Activated naive CD4-positive, alpha-beta T cell treated with anti-CD3 and anti-CD28 coated beads, Interleukin-2, amount 50 U/mL, for 72 hours (primary cell): ENCODE measurements around the gene EIF2B2. TPM values are rescaled to one million over a fixed set of nuclear protein-coding genes. Genes with fewer than 3 reads are reported as not detected.

Experiments used
- ATAC-seq, 2 donors: fragments of 150-1000 bp; cut with Tn5 transposase; 2 replicates each; pipeline ENCODE4 v1.10.0; 2021; ENCODE audit warnings: mild to moderate bottlenecking in 2 of 2, moderate library complexity in 2 of 2
- DNase-seq, 2 donors: peaks; one replicate each; pipeline ENCODE4 v3.0.0; 2021 to 2022; ENCODE audit warnings: low spot score in 2 of 2
- H3K27ac Mint-ChIP-seq, 2 donors: one replicate each; pipeline ENCODE4 v1.8.0; 2022; ENCODE audit warnings: mild to moderate bottlenecking in 2 of 2, mixed read lengths in 2 of 2
- H3K36me3 Mint-ChIP-seq, 2 donors: one replicate each; pipeline ENCODE4 v1.8.0; 2022; ENCODE audit warnings: mixed read lengths in 2 of 2
- H3K9me3 Mint-ChIP-seq, 2 donors: one replicate each; pipeline ENCODE4 v1.8.0; 2022; ENCODE audit warnings: mixed read lengths in 2 of 2
- total RNA-seq, 2 donors: library from RNA; stranded (reverse); gene quantifications; one replicate each; pipeline ENCODE4 v1.2.3, GENCODE V29; 2022

The EIF2B2 gene
- total RNA-seq, 2 donors from 2014 or later, result 40.1 to 63.7 TPM

DNA sequence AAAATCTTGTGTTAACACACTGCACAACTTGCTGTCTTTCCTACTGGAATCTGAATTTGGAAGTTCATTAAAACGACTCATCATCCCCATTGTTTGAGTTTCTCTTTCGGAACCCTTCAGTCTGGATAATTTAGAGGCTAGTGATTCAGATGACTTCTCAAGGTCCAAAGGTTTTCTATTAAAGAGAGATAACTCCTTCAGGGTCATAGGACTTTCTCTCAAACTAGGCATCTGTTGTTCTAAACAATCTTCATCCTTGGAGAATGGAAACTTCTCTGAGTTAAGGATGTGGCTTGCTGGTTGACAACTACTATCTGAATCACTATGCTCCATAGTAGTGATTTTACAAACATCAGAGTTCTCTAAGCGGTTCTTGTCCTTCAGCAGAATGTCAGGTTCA, 44.2 kb downstream of the EIF2B2 start:
- Mint-ChIP-seq H3K36me3 (peaks cover 19 to 44% of the 10 kb centered on the region in 2 donors), H3K9me3 (no peaks in the 10 kb centered on the region), H3K27ac (peak overlapping the region in 1 of 2 donors; percentile 47)
- ATAC-seq, result peak; percentile 50 to 77
- no peak for DNase-seq

DNA sequence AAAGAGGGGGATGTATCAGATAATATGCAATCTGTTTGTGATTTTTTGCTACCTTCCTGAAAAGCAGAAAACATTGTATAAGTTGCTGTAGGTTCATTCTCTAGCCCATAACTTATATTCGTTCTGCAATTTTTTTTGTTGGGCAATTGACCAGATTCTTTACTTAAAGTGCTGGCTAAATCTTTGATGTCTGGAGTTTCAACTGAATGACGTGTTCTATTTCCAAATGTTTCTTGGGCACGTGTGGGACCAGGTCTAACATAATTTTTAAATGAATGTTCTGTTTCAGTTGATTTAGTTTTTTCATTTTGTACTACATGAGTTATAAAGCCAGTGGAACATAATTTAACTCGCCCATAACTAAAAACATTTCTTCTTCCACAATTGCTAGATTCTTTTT, 44.8 kb downstream of the EIF2B2 start:
- Mint-ChIP-seq H3K9me3 (no peaks in the 10 kb centered on the region), H3K27ac (no peak overlapping the region), H3K36me3 (peaks cover 19 to 50% of the 10 kb centered on the region in 2 donors)
- no peak for ATAC-seq
- DNase-seq, result no peak

DNA sequence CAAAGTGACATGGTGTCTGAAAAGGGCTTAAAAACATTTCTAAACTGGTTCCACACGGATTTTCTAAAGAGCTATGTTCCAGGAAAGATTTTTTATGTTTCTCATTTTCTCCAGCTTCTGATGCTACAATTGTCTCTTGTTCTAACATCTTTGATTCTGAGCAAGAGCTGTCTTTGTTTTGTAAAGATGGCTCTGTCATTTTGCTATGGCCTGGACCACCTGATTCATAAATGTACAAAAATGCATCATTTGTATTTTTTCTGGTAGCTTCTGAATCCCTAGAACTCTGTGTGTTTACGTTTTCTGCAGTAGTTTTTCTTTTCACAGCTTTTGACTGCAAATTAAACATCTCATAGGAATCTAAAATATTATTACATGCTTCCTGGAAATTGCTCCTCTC, 45.4 kb downstream of the EIF2B2 start:
- Mint-ChIP-seq H3K36me3 (peaks cover 19 to 52% of the 10 kb centered on the region in 2 donors), H3K9me3 (no peaks in the 10 kb centered on the region), H3K27ac (no peak overlapping the region)
- no peak for ATAC-seq
- DNase-seq, result no peak

- DNase-seq, result no peak
- ATAC-seq, result no peak
- no peak overlapping the region for H3K27ac Mint-ChIP-seq
- H3K9me3 Mint-ChIP-seq, result no peaks in the 10 kb centered on the region
- H3K36me3 Mint-ChIP-seq, result peaks cover 19 to 55% of the 10 kb centered on the region in 2 donors
Observed at GRCh38 chr14:75049136-75049535, 46.4 kb downstream of the EIF2B2 start.

DNA sequence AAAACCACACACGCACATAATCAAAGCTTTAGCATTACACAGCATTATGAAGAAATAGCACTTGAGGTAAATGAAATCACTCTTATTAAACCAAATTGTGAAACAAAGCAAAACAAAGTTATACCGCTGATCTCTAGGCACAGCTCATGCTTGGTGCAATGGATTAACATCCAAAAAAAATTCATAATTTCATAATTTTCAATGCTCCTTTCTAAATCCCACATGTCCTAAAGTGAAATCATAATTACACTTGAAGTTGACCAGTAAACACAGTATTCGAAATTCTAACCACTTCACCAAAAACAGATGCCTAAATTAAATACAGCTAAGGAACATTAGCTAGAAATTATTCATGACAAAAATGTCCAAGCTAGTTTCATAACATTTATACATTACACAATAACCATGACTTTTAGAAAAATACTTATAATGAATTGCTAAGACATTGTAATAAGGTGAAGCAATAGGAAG, 47.0 kb downstream of the EIF2B2 start:
- DNase-seq (no peak), ATAC-seq (no peak)
- Mint-ChIP-seq H3K36me3 (peaks cover 19 to 62% of the 10 kb centered on the region in 2 donors), H3K9me3 (no peaks in the 10 kb centered on the region), H3K27ac (no peak overlapping the region)

DNA sequence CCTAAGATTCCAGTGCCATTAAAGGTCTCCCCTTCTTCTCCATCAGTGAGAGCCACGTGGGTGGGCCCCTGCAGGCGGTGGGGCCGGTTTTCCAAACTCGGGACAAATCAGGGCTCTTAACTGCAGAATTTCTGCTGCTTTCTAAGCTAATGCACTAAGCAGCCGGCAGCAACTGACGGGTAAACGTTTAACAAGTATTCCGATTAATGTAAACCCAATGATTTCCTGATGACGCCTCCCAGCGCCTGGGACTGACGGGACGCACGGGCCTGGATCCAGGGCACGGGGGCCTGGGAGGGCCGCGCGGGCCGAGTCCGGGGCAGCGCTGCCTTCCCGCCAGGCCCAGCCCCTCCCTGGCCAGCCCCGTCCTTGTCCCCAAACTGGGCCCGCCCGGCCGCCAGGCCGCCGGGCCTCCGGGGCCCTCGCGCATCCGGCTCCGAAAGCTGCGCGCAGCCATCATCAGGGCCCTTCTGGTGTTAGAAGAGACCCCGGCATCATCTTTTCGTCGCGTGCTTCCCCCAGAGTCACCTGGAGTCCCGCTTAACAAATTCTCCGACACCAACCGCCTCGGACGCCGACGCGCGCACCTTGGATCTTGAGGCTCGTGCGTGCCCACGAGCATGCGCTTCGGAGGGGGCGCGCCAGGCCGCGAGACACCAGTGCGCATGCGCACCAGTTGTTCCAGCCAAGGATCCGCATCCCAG, 48.3 kb downstream of the EIF2B2 start, which contains the start of gene MLH3:
MLH3 (minus strand) TSS at position 616 of the 704 bp plus-strand sequence. CDS start 1,812 bp downstream, outside the sequence.
- peaks cover 26 to 69% of the 10 kb centered on the region in 2 donors for H3K36me3 Mint-ChIP-seq
- ATAC-seq, result peak; percentile 72 to 81
- peak within 1 kb of the TSS; percentile 93 to 98 for H3K27ac Mint-ChIP-seq
- H3K9me3 Mint-ChIP-seq, result no peaks in the 10 kb centered on the region
- peak; percentile 76 to 80 for DNase-seq

DNA sequence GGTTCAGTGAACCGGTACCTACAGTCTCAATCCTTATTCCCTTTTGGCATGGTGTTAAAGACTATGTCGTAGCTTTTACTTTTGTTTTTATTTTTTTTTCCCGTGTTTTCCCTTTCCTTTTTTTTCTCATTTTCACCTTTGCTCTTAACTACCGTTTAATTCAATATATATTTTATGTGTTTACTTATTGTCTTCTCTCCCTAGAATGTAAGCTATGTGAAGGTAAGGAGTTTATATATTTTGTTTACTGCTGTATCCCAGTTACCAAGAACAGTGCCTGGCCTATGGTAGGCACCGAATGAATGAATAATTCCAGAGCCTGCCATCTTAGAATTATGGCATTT, 48.8 kb downstream of the EIF2B2 start:
- Mint-ChIP-seq H3K9me3 (no peaks in the 10 kb centered on the region), H3K27ac (peak overlapping the region; percentile 93 to 98), H3K36me3 (peaks cover 30 to 69% of the 10 kb centered on the region in 2 donors)
- ATAC-seq (no peak), DNase-seq (no peak)

GRCh38 chr14:75053396-75054291, 50.9 kb downstream of the EIF2B2 start:
- H3K27ac Mint-ChIP-seq, result no peak overlapping the region
- no peak for ATAC-seq
- no peak for DNase-seq
- H3K36me3 Mint-ChIP-seq, result peaks cover 23 to 57% of the 10 kb centered on the region in 2 donors
- H3K9me3 Mint-ChIP-seq, result no peaks in the 10 kb centered on the region

DNA sequence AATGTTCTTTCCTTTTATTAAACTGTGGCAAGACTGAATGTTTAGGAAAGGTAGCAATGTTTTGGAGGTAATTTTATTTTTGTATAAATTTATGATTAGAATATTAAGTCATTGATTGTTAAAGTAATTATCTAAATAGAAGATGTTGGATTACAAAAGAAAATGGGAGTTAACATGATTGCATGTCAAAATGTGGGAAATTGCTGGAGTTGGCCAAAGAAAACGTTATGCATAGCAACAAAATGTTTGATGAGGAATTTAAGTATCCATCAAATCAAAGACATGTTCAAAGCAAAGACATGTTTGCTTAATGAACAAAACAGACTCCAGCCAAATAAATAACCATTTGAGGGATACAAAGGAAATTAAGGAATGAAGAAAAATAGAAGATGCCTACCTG, 51.7 kb downstream of the EIF2B2 start:
- no peak for ATAC-seq
- no peaks in the 10 kb centered on the region for H3K9me3 Mint-ChIP-seq
- H3K27ac Mint-ChIP-seq, result no peak overlapping the region
- DNase-seq, result no peak
- peaks cover 18 to 60% of the 10 kb centered on the region in 2 donors for H3K36me3 Mint-ChIP-seq

DNA sequence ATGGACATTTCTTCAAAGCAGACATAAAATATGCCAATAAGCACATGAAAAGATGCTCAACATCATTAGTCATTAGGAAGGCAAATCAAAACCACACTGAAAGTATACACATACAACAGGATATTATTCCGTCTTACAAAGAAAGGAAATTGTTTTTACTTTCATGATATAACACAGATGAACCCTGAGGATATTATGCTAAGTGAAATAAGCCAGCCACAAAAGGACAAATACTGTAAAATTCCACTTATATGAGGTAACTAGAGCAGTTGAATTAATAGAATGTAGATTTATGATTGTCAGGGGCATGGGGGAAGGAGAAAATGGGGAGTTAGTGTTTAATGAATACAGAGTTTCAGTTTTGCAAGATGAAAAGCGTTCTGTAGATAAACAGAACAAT, 56.9 kb downstream of the EIF2B2 start:
- no peak overlapping the region for H3K27ac Mint-ChIP-seq
- peaks cover 38 to 59% of the 10 kb centered on the region in 2 donors for H3K36me3 Mint-ChIP-seq
- DNase-seq (no peak), ATAC-seq (no peak)
- no peaks in the 10 kb centered on the region for H3K9me3 Mint-ChIP-seq

GRCh38 chr14:75060420-75060819, 57.7 kb downstream of the EIF2B2 start:
- Mint-ChIP-seq H3K9me3 (no peaks in the 10 kb centered on the region), H3K36me3 (peaks cover 36 to 56% of the 10 kb centered on the region in 2 donors), H3K27ac (peak overlapping the region in 1 of 2 donors; percentile 60)
- no peak for DNase-seq
- ATAC-seq, result no peak

Other genes starting within 250 kb of the EIF2B2 start
- gene YLPM1, start 239.6 kb upstream of the EIF2B2 start, total RNA-seq, result 10 to 100 TPM; 53.0 to 73.9 TPM
- under 1 TPM; 0.23 to 0.93 TPM for gene PROX2, start 126.8 kb upstream of the EIF2B2 start, total RNA-seq
- gene DLST, start 121.0 kb upstream of the EIF2B2 start, total RNA-seq, result 100 to 1,000 TPM; 125 to 135 TPM
- gene RPS6KL1, start 79.7 kb upstream of the EIF2B2 start, total RNA-seq, result 1 to 10 TPM; 1.1 to 4.8 TPM
- under 1 TPM in 1 of 2 donors, not detected in 1; 0.46 TPM for gene PGF, start 47.3 kb upstream of the EIF2B2 start, total RNA-seq
- gene MLH3, start 48.5 kb downstream of the EIF2B2 start, total RNA-seq, result 10 to 100 TPM; 28.7 to 32.9 TPM
- 10 to 100 TPM; 33.9 to 58.6 TPM for gene ACYP1, start 61.1 kb downstream of the EIF2B2 start, total RNA-seq
- gene ZC2HC1C, start 66.7 kb downstream of the EIF2B2 start, total RNA-seq, result 1 to 10 TPM; 1.5 to 1.8 TPM
- 10 to 100 TPM; 47.9 to 63.1 TPM for gene NEK9, start 124.1 kb downstream of the EIF2B2 start, total RNA-seq
- gene TMED10, start 173.7 kb downstream of the EIF2B2 start, total RNA-seq, result 100 to 1,000 TPM; 148 to 158 TPM